WTC11 (cell line): ENCODE measurements around the gene IL17RD. TPM values are rescaled to one million over a fixed set of nuclear protein-coding genes. Genes with fewer than 3 reads are reported as not detected.
A peak's percentile ranks its signal among the peaks of the same experiment; 100 is the strongest.

ENCODE experiments used
- ATAC-seq: fragments of 200-7000 bp; cut with Tn5 transposase; 2 replicates; pipeline ENCODE4 v1.10.0; 2021; ENCODE audit warnings: mild to moderate bottlenecking, moderate library complexity
- CTCF ChIA-PET: fragments of 300-600 bp; sonication (Branson Sonifier 250); formaldehyde crosslinking; loops from one replicate; lab custom pipeline; 2021; ENCODE audit warnings: antibody characterized with exemption; lab: Charles Lee
- POLR2A ChIA-PET: fragments of 350-600 bp; sonication (Branson Sonifier 250); formaldehyde crosslinking; loops from one replicate; lab custom pipeline; 2021; ENCODE audit warnings: antibody characterized with exemption; lab: Charles Lee
- DNase-seq: peaks from one replicate; pipeline ENCODE4 v3.0.0; 2021; ENCODE audit warnings: low spot score
- H3K27ac Mint-ChIP-seq: 2 replicates; pipeline ENCODE4 v1.8.0; 2021; ENCODE audit warnings: mixed read lengths
- H3K27me3 Mint-ChIP-seq: 2 replicates; pipeline ENCODE4 v1.8.0; 2021; ENCODE audit warnings: low read depth, mild to moderate bottlenecking, moderate library complexity, mixed read lengths
- H3K36me3 Mint-ChIP-seq: 2 replicates; pipeline ENCODE4 v1.8.0; 2021; ENCODE audit warnings: mixed read lengths
- H3K4me1 Mint-ChIP-seq: 2 replicates; pipeline ENCODE4 v1.8.0; 2022; ENCODE audit warnings: mixed read lengths
- H3K4me3 Mint-ChIP-seq: 2 replicates; pipeline ENCODE4 v1.8.0; 2021; ENCODE audit warnings: mild to moderate bottlenecking, moderate library complexity, mixed read lengths
- H3K9me3 Mint-ChIP-seq: 2 replicates; pipeline ENCODE4 v1.8.0; 2021; ENCODE audit warnings: mixed read lengths
- ESRRA ChIP-seq: sonication (generic); formaldehyde crosslinking; IDR thresholded peaks from 2 replicates; pipeline ENCODE4 v1.8.1; 2022; ENCODE audit warnings: mild to moderate bottlenecking, missing genetic modification reagents, borderline replicate concordance
- IRF2 ChIP-seq: sonication (generic); formaldehyde crosslinking; IDR thresholded peaks from 2 replicates; pipeline ENCODE4 v1.8.0; 2022; ENCODE audit warnings: low read depth, missing genetic modification reagents, borderline replicate concordance
- NFATC4 ChIP-seq: fragments of 250-450 bp; sonication (Bioruptor Pico); IDR thresholded peaks from 2 replicates; pipeline ENCODE4 v1.9.0; 2021; ENCODE audit warnings: mild to moderate bottlenecking
- NFE2L1 ChIP-seq: sonication (generic); formaldehyde crosslinking; IDR thresholded peaks from 2 replicates; pipeline ENCODE4 v1.8.1; 2023; ENCODE audit warnings: missing genetic modification reagents
- NR1H2 ChIP-seq: sonication (generic); formaldehyde crosslinking; IDR thresholded peaks from 2 replicates; pipeline ENCODE4 v1.9.0; 2021; ENCODE audit warnings: mild to moderate bottlenecking, moderate library complexity, missing genetic modification reagents
- PRRX2 ChIP-seq: fragments of 250-450 bp; sonication (Bioruptor Pico); IDR thresholded peaks from 2 replicates; pipeline ENCODE4 v1.8.0; 2021; ENCODE audit warnings: mild to moderate bottlenecking
- SMAD3 ChIP-seq: sonication (generic); formaldehyde crosslinking; IDR thresholded peaks from 2 replicates; pipeline ENCODE4 v1.8.0; 2022; ENCODE audit warnings: missing genetic modification reagents, mild to moderate bottlenecking, borderline replicate concordance
- SOX15 ChIP-seq: fragments of 250-450 bp; sonication (Bioruptor Pico); IDR thresholded peaks from 2 replicates; pipeline ENCODE4 v1.9.0; 2021; ENCODE audit warnings: mild to moderate bottlenecking
- TP53 ChIP-seq: sonication (generic); formaldehyde crosslinking; IDR thresholded peaks from 2 replicates; pipeline ENCODE4 v1.8.1; 2023; ENCODE audit warnings: mild to moderate bottlenecking, missing genetic modification reagents
- ZNF121 ChIP-seq: sonication (generic); formaldehyde crosslinking; IDR thresholded peaks from 2 replicates; pipeline ENCODE4 v1.8.0; 2023; ENCODE audit warnings: missing genetic modification reagents
- ZNF263 ChIP-seq: sonication (generic); formaldehyde crosslinking; IDR thresholded peaks from 2 replicates; pipeline ENCODE4 v1.8.1; 2022; ENCODE audit warnings: low read depth, mild to moderate bottlenecking, moderate library complexity, missing genetic modification reagents
- ZNF317 ChIP-seq: sonication (generic); formaldehyde crosslinking; IDR thresholded peaks from 2 replicates; pipeline ENCODE4 v1.8.1; 2023; ENCODE audit warnings: low read depth, mild to moderate bottlenecking, moderate library complexity, missing genetic modification reagents, borderline replicate concordance
- total RNA-seq: library from RNA; stranded (reverse); gene quantifications from 3 replicates; pipeline ENCODE4 v1.2.3, GENCODE V29; 2021
- TF ChIP-seq, protein P1 (sequence below): sonication (generic); formaldehyde crosslinking; IDR thresholded peaks from 2 replicates; pipeline ENCODE4 v1.8.1; 2022; ENCODE audit warnings: mild to moderate bottlenecking, missing genetic modification reagents, moderate library complexity, borderline replicate concordance
- TF ChIP-seq, protein P2 (sequence below): sonication (generic); formaldehyde crosslinking; IDR thresholded peaks from 2 replicates; pipeline ENCODE4 v1.8.0; 2023; ENCODE audit warnings: mild to moderate bottlenecking, missing genetic modification reagents
- TF ChIP-seq, protein P3 (sequence below): sonication (generic); formaldehyde crosslinking; IDR thresholded peaks from 2 replicates; pipeline ENCODE4 v1.8.0; 2023; ENCODE audit warnings: missing genetic modification reagents, mild to moderate bottlenecking, borderline replicate concordance
- TF ChIP-seq, protein P4 (sequence below): sonication (generic); formaldehyde crosslinking; IDR thresholded peaks from 2 replicates; pipeline ENCODE4 v1.8.0; 2023; ENCODE audit warnings: missing genetic modification reagents
- TF ChIP-seq, protein P5 (sequence below): sonication (generic); formaldehyde crosslinking; IDR thresholded peaks from 2 replicates; pipeline ENCODE4 v1.8.1; 2023; ENCODE audit warnings: mild to moderate bottlenecking, moderate library complexity, missing genetic modification reagents
- TF ChIP-seq, protein P6 (sequence below): sonication (generic); formaldehyde crosslinking; IDR thresholded peaks from 2 replicates; pipeline ENCODE4 v1.8.1; 2022; ENCODE audit warnings: low read depth, mild to moderate bottlenecking, moderate library complexity, missing genetic modification reagents, borderline replicate concordance

IL17RD gene
- total RNA-seq, 1 experiment from 2014 or later: 72.9 TPM

DNA sequence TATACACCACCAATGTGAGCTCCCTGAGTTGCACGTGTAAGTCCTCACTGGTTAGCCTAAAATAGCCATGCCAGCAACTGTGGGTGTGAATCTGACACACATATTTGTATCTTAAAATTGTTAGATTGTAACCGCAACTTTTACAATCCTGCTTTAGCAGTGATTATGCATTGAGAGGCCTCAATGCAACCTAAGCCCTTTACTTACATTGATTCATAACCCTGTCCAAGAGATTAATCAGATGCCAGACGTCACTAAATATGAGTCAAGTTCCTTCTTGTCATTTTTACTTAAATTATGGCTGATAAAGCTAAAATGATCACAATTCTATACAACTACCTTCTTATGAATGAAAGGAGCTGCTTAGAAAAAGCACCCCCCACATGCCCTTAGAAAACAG, 46.9 kb downstream of the IL17RD start:
- ChIA-PET POLR2A (no interaction called here), CTCF (interaction anchor here (0.7 to 1.0 kb wide), 2 partner anchors 8 to 13 kb away, joined by 3 read pairs; no protein-coding TSS in a partner anchor)
- Mint-ChIP-seq H3K27ac (0 out of 2 replicates have a peak overlapping the region, but pooled peaks have one; percentile 6), H3K36me3 (peaks cover 17% of the 10 kb centered on the region), H3K4me1 (peaks cover 58% of the 10 kb centered on the region), H3K9me3 (no peaks in the 10 kb centered on the region)
- TF ChIP-seq TP53 (CRISPR knock-in tag): no peak
- TF ChIP-seq, all 79 proteins: peak for 0
- ATAC-seq (no peak), DNase-seq (no peak)
- H3K27me3 Mint-ChIP-seq: no peaks in the 10 kb centered on the region; the same call in 1 of the 2 replicates
- no peak overlapping the region for H3K4me3 Mint-ChIP-seq

DNA sequence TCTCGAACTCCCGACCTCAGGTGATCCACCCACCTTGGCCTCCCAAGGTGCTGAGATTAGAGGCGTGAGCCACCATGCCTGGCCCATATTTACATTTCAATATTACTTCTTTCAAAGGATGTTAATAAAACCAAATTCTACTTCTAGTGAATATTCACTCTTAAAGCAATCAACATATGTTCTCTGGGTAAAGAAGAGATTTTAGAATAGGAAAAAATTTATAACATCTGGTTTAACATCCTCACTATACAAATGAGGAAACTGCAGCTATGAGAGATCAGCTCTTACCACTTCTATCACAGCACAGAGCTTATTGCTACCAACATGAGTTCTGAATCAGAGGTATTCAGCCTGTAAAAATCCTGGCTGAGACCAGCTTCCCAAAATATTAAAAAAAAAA, 48.7 kb downstream of the IL17RD start:
- ChIA-PET POLR2A (no interaction called here), CTCF (interaction anchor here (0.7 to 1.6 kb wide), 4 partner anchors 13 to 1190 kb away, joined by 3 to 5 read pairs (median 3); partner anchors contain the start of genes HTD2 and RPP14)
- Mint-ChIP-seq H3K9me3 (no peaks in the 10 kb centered on the region), H3K36me3 (peaks cover 23% of the 10 kb centered on the region), H3K27me3 (no peaks in the 10 kb centered on the region), H3K27ac (no peak overlapping the region), H3K4me3 (no peak overlapping the region), H3K4me1 (peaks cover 54% of the 10 kb centered on the region)
- DNase-seq: no peak
- TF ChIP-seq SMAD3 (no peak), ESRRA (no peak), TP53 (CRISPR knock-in tag) (no peak), IRF2 (CRISPR knock-in tag) (no peak), ZNF317 (CRISPR knock-in tag) (no peak), ZNF121 (CRISPR knock-in tag) (no peak), NR1H2 (CRISPR knock-in tag) (no peak), NFE2L1 (CRISPR knock-in tag) (no peak), SOX15 (no peak), ZNF263 (no peak), NFATC4 (CRISPR knock-in tag) (no peak), PRRX2 (CRISPR knock-in tag) (no peak)
- TF ChIP-seq, protein P1, sequence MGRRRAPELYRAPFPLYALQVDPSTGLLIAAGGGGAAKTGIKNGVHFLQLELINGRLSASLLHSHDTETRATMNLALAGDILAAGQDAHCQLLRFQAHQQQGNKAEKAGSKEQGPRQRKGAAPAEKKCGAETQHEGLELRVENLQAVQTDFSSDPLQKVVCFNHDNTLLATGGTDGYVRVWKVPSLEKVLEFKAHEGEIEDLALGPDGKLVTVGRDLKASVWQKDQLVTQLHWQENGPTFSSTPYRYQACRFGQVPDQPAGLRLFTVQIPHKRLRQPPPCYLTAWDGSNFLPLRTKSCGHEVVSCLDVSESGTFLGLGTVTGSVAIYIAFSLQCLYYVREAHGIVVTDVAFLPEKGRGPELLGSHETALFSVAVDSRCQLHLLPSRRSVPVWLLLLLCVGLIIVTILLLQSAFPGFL (CRISPR knock-in tag): no peak
- TF ChIP-seq, protein P2, sequence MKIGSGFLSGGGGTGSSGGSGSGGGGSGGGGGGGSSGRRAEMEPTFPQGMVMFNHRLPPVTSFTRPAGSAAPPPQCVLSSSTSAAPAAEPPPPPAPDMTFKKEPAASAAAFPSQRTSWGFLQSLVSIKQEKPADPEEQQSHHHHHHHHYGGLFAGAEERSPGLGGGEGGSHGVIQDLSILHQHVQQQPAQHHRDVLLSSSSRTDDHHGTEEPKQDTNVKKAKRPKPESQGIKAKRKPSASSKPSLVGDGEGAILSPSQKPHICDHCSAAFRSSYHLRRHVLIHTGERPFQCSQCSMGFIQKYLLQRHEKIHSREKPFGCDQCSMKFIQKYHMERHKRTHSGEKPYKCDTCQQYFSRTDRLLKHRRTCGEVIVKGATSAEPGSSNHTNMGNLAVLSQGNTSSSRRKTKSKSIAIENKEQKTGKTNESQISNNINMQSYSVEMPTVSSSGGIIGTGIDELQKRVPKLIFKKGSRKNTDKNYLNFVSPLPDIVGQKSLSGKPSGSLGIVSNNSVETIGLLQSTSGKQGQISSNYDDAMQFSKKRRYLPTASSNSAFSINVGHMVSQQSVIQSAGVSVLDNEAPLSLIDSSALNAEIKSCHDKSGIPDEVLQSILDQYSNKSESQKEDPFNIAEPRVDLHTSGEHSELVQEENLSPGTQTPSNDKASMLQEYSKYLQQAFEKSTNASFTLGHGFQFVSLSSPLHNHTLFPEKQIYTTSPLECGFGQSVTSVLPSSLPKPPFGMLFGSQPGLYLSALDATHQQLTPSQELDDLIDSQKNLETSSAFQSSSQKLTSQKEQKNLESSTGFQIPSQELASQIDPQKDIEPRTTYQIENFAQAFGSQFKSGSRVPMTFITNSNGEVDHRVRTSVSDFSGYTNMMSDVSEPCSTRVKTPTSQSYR (CRISPR knock-in tag): no peak
- TF ChIP-seq, protein P3, sequence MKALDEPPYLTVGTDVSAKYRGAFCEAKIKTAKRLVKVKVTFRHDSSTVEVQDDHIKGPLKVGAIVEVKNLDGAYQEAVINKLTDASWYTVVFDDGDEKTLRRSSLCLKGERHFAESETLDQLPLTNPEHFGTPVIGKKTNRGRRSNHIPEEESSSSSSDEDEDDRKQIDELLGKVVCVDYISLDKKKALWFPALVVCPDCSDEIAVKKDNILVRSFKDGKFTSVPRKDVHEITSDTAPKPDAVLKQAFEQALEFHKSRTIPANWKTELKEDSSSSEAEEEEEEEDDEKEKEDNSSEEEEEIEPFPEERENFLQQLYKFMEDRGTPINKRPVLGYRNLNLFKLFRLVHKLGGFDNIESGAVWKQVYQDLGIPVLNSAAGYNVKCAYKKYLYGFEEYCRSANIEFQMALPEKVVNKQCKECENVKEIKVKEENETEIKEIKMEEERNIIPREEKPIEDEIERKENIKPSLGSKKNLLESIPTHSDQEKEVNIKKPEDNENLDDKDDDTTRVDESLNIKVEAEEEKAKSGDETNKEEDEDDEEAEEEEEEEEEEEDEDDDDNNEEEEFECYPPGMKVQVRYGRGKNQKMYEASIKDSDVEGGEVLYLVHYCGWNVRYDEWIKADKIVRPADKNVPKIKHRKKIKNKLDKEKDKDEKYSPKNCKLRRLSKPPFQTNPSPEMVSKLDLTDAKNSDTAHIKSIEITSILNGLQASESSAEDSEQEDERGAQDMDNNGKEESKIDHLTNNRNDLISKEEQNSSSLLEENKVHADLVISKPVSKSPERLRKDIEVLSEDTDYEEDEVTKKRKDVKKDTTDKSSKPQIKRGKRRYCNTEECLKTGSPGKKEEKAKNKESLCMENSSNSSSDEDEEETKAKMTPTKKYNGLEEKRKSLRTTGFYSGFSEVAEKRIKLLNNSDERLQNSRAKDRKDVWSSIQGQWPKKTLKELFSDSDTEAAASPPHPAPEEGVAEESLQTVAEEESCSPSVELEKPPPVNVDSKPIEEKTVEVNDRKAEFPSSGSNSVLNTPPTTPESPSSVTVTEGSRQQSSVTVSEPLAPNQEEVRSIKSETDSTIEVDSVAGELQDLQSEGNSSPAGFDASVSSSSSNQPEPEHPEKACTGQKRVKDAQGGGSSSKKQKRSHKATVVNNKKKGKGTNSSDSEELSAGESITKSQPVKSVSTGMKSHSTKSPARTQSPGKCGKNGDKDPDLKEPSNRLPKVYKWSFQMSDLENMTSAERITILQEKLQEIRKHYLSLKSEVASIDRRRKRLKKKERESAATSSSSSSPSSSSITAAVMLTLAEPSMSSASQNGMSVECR (CRISPR knock-in tag): no peak
- TF ChIP-seq, protein P4, sequence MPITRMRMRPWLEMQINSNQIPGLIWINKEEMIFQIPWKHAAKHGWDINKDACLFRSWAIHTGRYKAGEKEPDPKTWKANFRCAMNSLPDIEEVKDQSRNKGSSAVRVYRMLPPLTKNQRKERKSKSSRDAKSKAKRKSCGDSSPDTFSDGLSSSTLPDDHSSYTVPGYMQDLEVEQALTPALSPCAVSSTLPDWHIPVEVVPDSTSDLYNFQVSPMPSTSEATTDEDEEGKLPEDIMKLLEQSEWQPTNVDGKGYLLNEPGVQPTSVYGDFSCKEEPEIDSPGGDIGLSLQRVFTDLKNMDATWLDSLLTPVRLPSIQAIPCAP: no peak
- TF ChIP-seq, protein P5, sequence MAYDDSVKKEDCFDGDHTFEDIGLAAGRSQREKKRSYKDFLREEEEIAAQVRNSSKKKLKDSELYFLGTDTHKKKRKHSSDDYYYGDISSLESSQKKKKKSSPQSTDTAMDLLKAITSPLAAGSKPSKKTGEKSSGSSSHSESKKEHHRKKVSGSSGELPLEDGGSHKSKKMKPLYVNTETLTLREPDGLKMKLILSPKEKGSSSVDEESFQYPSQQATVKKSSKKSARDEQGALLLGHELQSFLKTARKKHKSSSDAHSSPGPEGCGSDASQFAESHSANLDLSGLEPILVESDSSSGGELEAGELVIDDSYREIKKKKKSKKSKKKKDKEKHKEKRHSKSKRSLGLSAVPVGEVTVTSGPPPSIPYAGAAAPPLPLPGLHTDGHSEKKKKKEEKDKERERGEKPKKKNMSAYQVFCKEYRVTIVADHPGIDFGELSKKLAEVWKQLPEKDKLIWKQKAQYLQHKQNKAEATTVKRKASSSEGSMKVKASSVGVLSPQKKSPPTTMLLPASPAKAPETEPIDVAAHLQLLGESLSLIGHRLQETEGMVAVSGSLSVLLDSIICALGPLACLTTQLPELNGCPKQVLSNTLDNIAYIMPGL: no peak
- TF ChIP-seq, protein P6, sequence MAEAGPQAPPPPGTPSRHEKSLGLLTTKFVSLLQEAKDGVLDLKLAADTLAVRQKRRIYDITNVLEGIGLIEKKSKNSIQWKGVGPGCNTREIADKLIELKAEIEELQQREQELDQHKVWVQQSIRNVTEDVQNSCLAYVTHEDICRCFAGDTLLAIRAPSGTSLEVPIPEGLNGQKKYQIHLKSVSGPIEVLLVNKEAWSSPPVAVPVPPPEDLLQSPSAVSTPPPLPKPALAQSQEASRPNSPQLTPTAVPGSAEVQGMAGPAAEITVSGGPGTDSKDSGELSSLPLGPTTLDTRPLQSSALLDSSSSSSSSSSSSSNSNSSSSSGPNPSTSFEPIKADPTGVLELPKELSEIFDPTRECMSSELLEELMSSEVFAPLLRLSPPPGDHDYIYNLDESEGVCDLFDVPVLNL (CRISPR knock-in tag): no peak
- ATAC-seq: no peak
